ENCODE results near the gene NCF4.

- TF ChIP-seq PATZ1 (tag by site-specific recombination; IDR thresholded peaks at IDR 0.05) (no peak), CTCF (tag by site-specific recombination; IDR thresholded peaks at IDR 0.05) (no peak), ZNF610 (tag by site-specific recombination; IDR thresholded peaks at IDR 0.05; ENCODE audit: borderline replicate concordance) (no peak), ZBTB10 (tag by site-specific recombination; IDR thresholded peaks at IDR 0.05) (no peak), ZNF175 (tag by site-specific recombination; IDR thresholded peaks at IDR 0.05) (no peak), ZNF791 (tag by site-specific recombination; IDR thresholded peaks at IDR 0.05) (no peak), ZNF280D (tag by site-specific recombination; IDR thresholded peaks at IDR 0.05) (no peak), PRDM10 (tag by site-specific recombination; IDR thresholded peaks at IDR 0.05) (no peak)
Measured at GRCh38 chr22:36829370-36830002, 31.3 kb upstream of the NCF4 start.

Measured in HEK293 (cell line).